Neural cell (in vitro differentiated cells): ENCODE measurements around the gene KCND2.

Experiments used
- CTCF ChIP-seq: fragments of 450-650 bp; IDR thresholded peaks from 2 replicates; pipeline ENCODE4 v1.5.1; 2014; ENCODE audit warnings: antibody characterized with exemption, mild to moderate bottlenecking, moderate library complexity; ENCODE audit not compliant: poor library complexity, severe bottlenecking
- EP300 ChIP-seq: fragments of 450-650 bp; conservative IDR thresholded peaks from 2 replicates; pipeline ENCODE4 v1.6.1; 2014; ENCODE audit warnings: antibody characterized with exemption, mild to moderate bottlenecking, moderate library complexity; ENCODE audit not compliant: poor library complexity, severe bottlenecking
- EZH2 ChIP-seq: fragments of 200-600, 300-800 bp; shearing (Covaris generic), sonication (generic); IDR thresholded peaks from 2 replicates; pipeline ENCODE4 v1.6.1; 2014; ENCODE audit warnings: antibody characterized with exemption, low read length, borderline replicate concordance, mild to moderate bottlenecking; ENCODE audit not compliant: insufficient read depth, poor library complexity, severe bottlenecking
- MXI1 ChIP-seq: fragments of 450-650 bp; conservative IDR thresholded peaks from 2 replicates; pipeline ENCODE4 v1.6.1; 2014; ENCODE audit warnings: antibody characterized with exemption, mild to moderate bottlenecking; ENCODE audit not compliant: poor library complexity, severe bottlenecking
- POLR2AphosphoS5 ChIP-seq: IDR thresholded peaks from 2 replicates; pipeline ENCODE4 v1.6.1; 2012
- RAD21 ChIP-seq: fragments of 450-650 bp; conservative IDR thresholded peaks from 2 replicates; pipeline ENCODE4 v1.6.1; 2014; ENCODE audit warnings: antibody characterized with exemption, mild to moderate bottlenecking, moderate library complexity
- REST ChIP-seq: IDR thresholded peaks from 2 replicates; pipeline ENCODE4 v1.6.1; 2012; ENCODE audit warnings: borderline replicate concordance
- SMC3 ChIP-seq: fragments of 450-650 bp; conservative IDR thresholded peaks from 2 replicates; pipeline ENCODE4 v1.6.1; 2014; ENCODE audit warnings: antibody characterized with exemption, mild to moderate bottlenecking, moderate library complexity; ENCODE audit not compliant: poor library complexity
- TAF1 ChIP-seq: IDR thresholded peaks from 2 replicates; pipeline ENCODE4 v1.6.1; 2012; ENCODE audit warnings: low read depth

DNA sequence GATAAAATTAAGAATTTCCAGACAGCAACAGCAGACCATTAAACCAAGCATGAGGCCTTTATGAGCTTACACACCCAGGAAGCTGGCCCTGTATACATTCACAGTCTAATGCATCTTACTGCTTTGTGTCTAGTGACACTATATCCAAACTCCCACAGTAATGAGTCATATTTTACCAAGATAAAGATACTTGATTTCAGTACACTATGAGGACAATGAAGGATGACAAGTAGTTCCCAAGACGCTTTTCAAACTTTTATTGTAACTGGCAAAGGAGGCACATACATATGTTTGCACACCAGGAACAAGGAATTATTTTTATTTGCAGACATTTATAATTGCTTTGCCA lies 437.0 kb downstream of the KCND2 start:
- TF ChIP-seq TAF1, result no peak
- TF ChIP-seq CTCF, result no peak
- no peak for TF ChIP-seq POLR2AphosphoS5
- no peak for TF ChIP-seq EZH2
- no peak for TF ChIP-seq REST
- TF ChIP-seq EP300, result no peak
- no peak for TF ChIP-seq RAD21
- TF ChIP-seq SMC3, result no peak
- TF ChIP-seq MXI1, result no peak
